HEK293T (cell line): ENCODE measurements around the gene TSPAN16.
A peak's percentile ranks its signal among the peaks of the same experiment; 100 is the strongest.

Experiments used
- CTCF ChIA-PET: fragments of 350-600 bp; formaldehyde crosslinking; extraction: SDS; loops from one replicate; lab custom pipeline; 2021; ENCODE audit warnings: antibody characterized with exemption, inconsistent platforms; lab: Yijun Ruan, JAX
- POLR2A ChIA-PET: fragments of 350-600 bp; formaldehyde crosslinking; extraction: SDS; loops from one replicate; lab custom pipeline; 2020; ENCODE audit warnings: antibody characterized with exemption, inconsistent platforms; lab: Yijun Ruan, JAX
- DNase-seq: peaks from one replicate; pipeline ENCODE4 v3.0.0; 2012; ENCODE audit warnings: mixed read lengths; ENCODE audit errors: extremely low spot score
- ARNT ChIP-seq: fragments of 450-650 bp; IDR thresholded peaks from 2 replicates; pipeline ENCODE4 v1.6.1; 2017; ENCODE audit warnings: mild to moderate bottlenecking
- BHLHE40 ChIP-seq: fragments of 450-650 bp; IDR thresholded peaks from 2 replicates; pipeline ENCODE4 v1.6.1; 2016; ENCODE audit warnings: mild to moderate bottlenecking, moderate library complexity, borderline replicate concordance
- CTBP1 ChIP-seq: fragments of 450-650 bp; IDR thresholded peaks from 2 replicates; pipeline ENCODE4 v1.6.1; 2016; ENCODE audit warnings: borderline replicate concordance
- ELF4 ChIP-seq: fragments of 450-650 bp; IDR thresholded peaks from 2 replicates; pipeline ENCODE4 v1.6.1; 2017; ENCODE audit warnings: antibody characterized with exemption
- FOXA1 ChIP-seq: fragments of 450-650 bp; IDR thresholded peaks from 2 replicates; pipeline ENCODE4 v1.6.1; 2016; ENCODE audit warnings: mild to moderate bottlenecking
- FOXK2 ChIP-seq: fragments of 450-650 bp; IDR thresholded peaks from 2 replicates; pipeline ENCODE4 v1.6.1; 2016; ENCODE audit warnings: mild to moderate bottlenecking
- FOXM1 ChIP-seq: fragments of 450-650 bp; IDR thresholded peaks from 2 replicates; pipeline ENCODE4 v1.6.1; 2017; ENCODE audit warnings: mild to moderate bottlenecking, borderline replicate concordance
- HDGF ChIP-seq: fragments of 450-650 bp; IDR thresholded peaks from 2 replicates; pipeline ENCODE4 v1.6.1; 2017; ENCODE audit warnings: antibody characterized with exemption, borderline replicate concordance
- L3MBTL2 ChIP-seq: fragments of 450-650 bp; conservative IDR thresholded peaks from 2 replicates; pipeline ENCODE4 v1.6.1; 2016; ENCODE audit warnings: mild to moderate bottlenecking
- LEF1 ChIP-seq: fragments of 450-650 bp; IDR thresholded peaks from 2 replicates; pipeline ENCODE4 v1.6.1; 2017; ENCODE audit warnings: mild to moderate bottlenecking, borderline replicate concordance
- NFRKB ChIP-seq: fragments of 450-650 bp; IDR thresholded peaks from 2 replicates; pipeline ENCODE4 v1.6.1; 2016; ENCODE audit warnings: mild to moderate bottlenecking, moderate library complexity
- SP1 ChIP-seq: fragments of 450-650 bp; IDR thresholded peaks from 2 replicates; pipeline ENCODE4 v1.6.1; 2017
- SUZ12 ChIP-seq: fragments of 450-650 bp; IDR thresholded peaks from 2 replicates; pipeline ENCODE4 v1.6.1; 2016; ENCODE audit warnings: mild to moderate bottlenecking
- TARDBP ChIP-seq: fragments of 450-650 bp; IDR thresholded peaks from 2 replicates; pipeline ENCODE4 v1.6.1; 2016
- ZNF384 ChIP-seq: fragments of 450-650 bp; IDR thresholded peaks from 2 replicates; pipeline ENCODE4 v1.6.1; 2016
- TF ChIP-seq, protein P1 (sequence below): fragments of 450-650 bp; IDR thresholded peaks from 2 replicates; pipeline ENCODE4 v1.6.1; 2016

Gene TSPAN16

DNA sequence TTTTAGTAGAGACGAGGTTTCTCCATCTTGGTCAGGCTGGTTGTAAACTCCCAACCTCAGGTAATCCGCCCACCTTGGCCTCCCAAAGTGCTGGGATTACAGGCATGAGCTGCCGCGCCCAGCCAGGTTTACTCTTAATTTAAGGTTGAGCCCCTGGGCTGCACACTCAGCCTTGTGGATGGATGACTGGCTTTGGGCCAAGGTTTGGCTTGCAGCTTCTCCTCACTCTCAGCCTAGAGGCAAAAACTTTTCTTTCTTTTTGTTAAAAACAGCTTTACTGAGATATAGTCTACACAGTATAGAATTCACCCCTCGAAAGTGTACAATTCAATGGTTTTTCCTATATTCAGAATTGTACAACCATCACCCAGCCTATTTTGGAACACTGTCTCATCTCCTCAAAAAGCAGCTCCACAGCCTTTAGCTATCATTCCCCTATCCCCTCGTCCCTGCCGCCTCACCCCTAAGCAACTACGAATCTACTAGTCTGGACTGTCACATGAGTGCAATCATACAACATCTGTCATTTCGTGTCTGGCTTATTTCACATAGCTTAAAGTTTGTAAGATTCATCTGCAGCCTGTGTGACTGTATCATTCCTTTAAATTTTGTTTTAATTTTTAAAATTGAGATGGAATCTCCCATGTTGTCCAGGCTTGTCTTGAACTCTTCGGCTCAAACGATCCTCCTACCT is 14.5 kb upstream of the TSPAN16 start:
- ChIA-PET POLR2A (interaction anchor here (0.8 kb wide), 1 partner anchor 93 kb away, joined by 4 read pairs; the partner anchor contains the start of gene SWSAP1), CTCF (interaction anchor here (0.6 kb wide), 1 partner anchor 9 kb away, joined by 4 read pairs; no protein-coding TSS in a partner anchor)
- DNase-seq, result no peak
- TF ChIP-seq, protein P1, sequence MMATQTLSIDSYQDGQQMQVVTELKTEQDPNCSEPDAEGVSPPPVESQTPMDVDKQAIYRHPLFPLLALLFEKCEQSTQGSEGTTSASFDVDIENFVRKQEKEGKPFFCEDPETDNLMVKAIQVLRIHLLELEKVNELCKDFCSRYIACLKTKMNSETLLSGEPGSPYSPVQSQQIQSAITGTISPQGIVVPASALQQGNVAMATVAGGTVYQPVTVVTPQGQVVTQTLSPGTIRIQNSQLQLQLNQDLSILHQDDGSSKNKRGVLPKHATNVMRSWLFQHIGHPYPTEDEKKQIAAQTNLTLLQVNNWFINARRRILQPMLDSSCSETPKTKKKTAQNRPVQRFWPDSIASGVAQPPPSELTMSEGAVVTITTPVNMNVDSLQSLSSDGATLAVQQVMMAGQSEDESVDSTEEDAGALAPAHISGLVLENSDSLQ, result no peak
- no peak for TF ChIP-seq ARNT
- no peak for TF ChIP-seq NFRKB
- no peak for TF ChIP-seq SUZ12
- no peak for TF ChIP-seq BHLHE40
- TF ChIP-seq FOXK2, result no peak
- TF ChIP-seq FOXA1, result no peak
- TF ChIP-seq LEF1, result no peak
- no peak for TF ChIP-seq FOXM1
- no peak for TF ChIP-seq ELF4
- no peak for TF ChIP-seq CTBP1
- no peak for TF ChIP-seq ZNF384
- TF ChIP-seq HDGF, result no peak
- no peak for TF ChIP-seq TARDBP
- no peak for TF ChIP-seq L3MBTL2
- no peak for TF ChIP-seq SP1

- ChIA-PET POLR2A (interaction anchor here (0.6 kb wide), 1 partner anchor 86 kb away, joined by 4 read pairs; no protein-coding TSS in a partner anchor), CTCF (interaction anchor here (0.7 kb wide), 1 partner anchor 157 kb away, joined by 3 read pairs; no protein-coding TSS in a partner anchor)
- DNase-seq, result no peak
- TF ChIP-seq FOXM1 (no peak), BHLHE40 (no peak), L3MBTL2 (no peak), ELF4 (no peak), ARNT (no peak), CTBP1 (no peak), LEF1 (no peak), TARDBP (no peak), FOXK2 (no peak), SUZ12 (no peak), ZNF384 (no peak), NFRKB (no peak), HDGF (no peak), FOXA1 (no peak), SP1 (no peak)
- TF ChIP-seq, protein P1, result no peak
These were observed 11.4 kb upstream of the TSPAN16 start for GRCh38 chr19:11284515-11284914.

- POLR2A ChIA-PET, result interaction anchor here (1.3 kb wide), 1 partner anchor 13 kb away, joined by 3 read pairs; no protein-coding TSS in a partner anchor
- CTCF ChIA-PET, result interaction anchor here (0.7 kb wide), 1 partner anchor 429 kb away, joined by 5 read pairs; no protein-coding TSS in a partner anchor
- TF ChIP-seq, protein P1, result no peak
- TF ChIP-seq L3MBTL2 (no peak), SP1 (no peak), BHLHE40 (no peak), FOXM1 (no peak)
- DNase-seq, result no peak
These were observed 9.5 kb upstream of the TSPAN16 start for GRCh38 chr19:11286312-11286974.

GRCh38 chr19:11288349-11288748 is 7.6 kb upstream of the TSPAN16 start:
- CTCF ChIA-PET, result no interaction called here
- no peak for TF ChIP-seq ARNT
- no peak for TF ChIP-seq LEF1
- TF ChIP-seq, protein P1, result no peak
- no peak for TF ChIP-seq ZNF384
- TF ChIP-seq SUZ12, result no peak
- TF ChIP-seq FOXK2, result no peak
- no peak for TF ChIP-seq SP1
- no peak for DNase-seq
- POLR2A ChIA-PET, result interaction anchor here (0.6 kb wide), 1 partner anchor 87 kb away, joined by 3 read pairs; no protein-coding TSS in a partner anchor

- POLR2A ChIA-PET, result no interaction called here
- CTCF ChIA-PET, result interaction anchor here (0.7 to 0.8 kb wide), 2 partner anchors 84 to 86 kb away, joined by 4 read pairs; partner anchors contain the start of gene SWSAP1
- TF ChIP-seq ZNF384 (peak; percentile 34; the same call in 1 of the 2 replicates), FOXM1 (no peak)
- DNase-seq, result no peak
These were observed 5.7 kb upstream of the TSPAN16 start for GRCh38 chr19:11290256-11290655.
